ENCODE results near the gene PTPRCAP. TPM values are rescaled to one million over a fixed set of nuclear protein-coding genes. Genes with fewer than 3 reads are reported as not detected.
A peak's percentile ranks its signal among the peaks of the same experiment; 100 is the strongest.
"Not testable (repeated sequence)": the region's sequence is repeated elsewhere in the genome, so short reads cannot be mapped to it uniquely, and the experiment has no call there.

The PTPRCAP gene
- polyA plus RNA-seq, 3 donors = 0.85 to 2.6 (median 1.9) TPM

- DNase-seq (ENCODE audit: low read depth in 3 of 3, low spot score in 2 of 3) = no peak
These were observed 24.8 kb downstream of the PTPRCAP start for GRCh38 chr11:67412495-67413179.

- no peak for DNase-seq (ENCODE audit: low read depth in 3 of 3, low spot score in 2 of 3)
These were observed 25.7 kb downstream of the PTPRCAP start for GRCh38 chr11:67411785-67412152.

DNA sequence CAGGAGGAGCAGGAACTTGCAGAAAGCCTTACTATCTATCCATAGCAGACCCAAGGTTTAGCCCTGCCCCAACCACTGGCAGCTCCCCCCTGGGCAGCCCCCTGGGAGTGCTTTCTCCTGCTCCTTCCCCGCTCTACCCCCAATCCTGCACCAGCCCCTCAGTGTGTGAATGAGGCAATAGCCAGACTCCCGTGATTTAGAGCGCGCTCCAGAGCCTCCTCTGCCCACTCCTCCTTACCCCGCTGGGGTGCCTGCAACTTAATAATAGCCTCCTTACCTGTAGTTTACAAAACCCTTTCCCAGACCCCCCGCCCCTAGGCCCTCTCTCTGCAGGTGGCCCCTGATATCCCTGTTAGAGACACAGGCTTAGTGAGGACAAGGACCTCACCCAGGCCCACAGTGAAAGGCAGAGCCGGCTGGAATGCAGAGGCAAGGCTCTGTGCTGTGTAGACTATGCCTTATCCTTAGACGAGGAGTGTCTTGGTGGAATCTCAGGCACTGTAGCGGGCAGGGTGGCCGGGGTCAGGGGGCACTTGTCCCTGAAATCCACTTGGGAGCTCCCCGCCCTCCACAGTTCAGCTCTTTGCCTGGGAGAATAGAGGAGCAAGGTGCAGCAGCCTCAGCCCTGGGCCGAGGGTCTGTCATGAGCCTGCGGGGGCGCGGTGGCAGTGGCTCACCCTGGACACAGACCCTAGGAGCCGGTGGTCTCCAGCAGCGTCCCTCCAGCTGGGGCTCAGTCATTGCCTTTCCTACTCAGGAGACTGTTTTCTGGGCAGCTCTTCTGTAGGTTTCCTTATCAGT lies 26.3 kb downstream of the PTPRCAP start:
- DNase-seq (ENCODE audit: low read depth in 3 of 3, low spot score in 2 of 3) = no peak

DNA sequence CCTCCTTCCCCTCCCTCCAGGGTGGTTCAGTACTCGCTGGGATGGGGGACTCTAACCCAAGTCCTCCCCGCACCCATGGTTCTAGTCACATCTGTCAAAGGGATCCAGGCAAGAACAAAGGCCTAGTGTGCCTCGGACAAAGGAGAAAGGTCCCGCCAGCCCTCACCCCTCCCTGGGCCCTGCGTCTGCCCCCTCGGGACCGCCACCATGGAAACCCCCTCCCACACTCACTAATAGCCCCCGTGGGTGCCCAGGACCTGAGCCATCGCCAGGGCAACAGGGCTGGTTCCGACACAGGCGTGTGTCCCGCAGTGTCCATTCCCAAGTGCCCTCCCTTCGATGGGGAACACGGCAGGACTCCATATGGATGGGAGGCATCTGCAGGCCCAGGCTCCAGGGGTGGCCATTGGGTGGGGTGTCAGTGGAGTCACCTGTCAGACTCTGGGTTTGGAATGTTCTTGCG lies 27.1 kb downstream of the PTPRCAP start:
- DNase-seq (ENCODE audit: low read depth in 3 of 3, low spot score in 2 of 3) = no peak

DNA sequence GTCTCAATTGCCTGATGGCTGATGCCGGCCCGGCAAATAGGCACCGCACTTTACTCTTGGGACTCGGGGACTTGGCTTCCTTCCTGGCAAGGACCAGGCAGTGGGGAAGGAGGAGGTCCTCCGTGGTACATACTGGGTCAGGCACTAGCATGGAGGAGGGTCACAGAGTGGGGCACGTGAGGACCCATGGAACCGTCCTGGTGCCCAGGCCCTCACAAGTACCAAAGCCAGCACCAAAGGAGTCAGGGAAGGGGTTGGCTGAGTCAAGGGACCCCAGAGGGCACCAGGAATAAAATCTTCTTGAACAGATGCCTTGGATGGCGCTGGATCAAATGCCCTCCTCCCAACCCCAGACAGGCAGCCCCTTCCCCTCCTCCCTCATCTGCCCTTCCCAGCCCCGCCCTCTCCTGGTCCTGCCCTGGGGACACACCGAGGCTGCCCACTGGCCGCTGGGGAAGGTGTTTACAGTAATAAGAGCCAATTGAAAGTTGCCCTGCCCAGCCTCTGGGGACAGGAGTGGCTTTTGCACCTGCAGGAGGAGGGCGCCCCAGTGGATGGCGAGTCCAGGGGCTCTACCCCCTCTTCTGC lies 27.6 kb downstream of the PTPRCAP start:
- no peak for DNase-seq (ENCODE audit: low read depth in 3 of 3, low spot score in 2 of 3)

DNA sequence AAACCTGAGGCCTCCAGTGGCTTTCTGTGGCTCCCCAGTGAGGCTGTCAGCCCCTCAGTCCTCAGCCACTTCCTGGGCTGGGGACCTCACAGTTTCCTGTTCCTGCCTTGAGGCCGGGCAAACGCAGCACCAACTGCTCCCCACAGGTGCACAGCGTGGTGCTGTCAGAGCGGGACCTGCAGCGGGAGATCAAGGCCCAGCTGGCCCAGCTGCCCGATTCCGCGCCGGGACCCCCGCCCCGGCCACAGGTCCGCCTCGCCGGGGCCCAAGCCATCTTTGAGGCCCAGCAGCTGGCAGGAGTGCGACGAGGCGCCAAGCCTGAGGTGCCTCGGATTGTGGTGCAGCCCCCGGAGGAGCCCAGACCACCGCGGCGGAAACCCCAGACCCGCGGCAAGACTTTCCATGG lies 28.2 kb downstream of the PTPRCAP start:
- DNase-seq (ENCODE audit: low read depth in 3 of 3, low spot score in 2 of 3) = no peak

GRCh38 chr11:67408437-67409200 lies 28.9 kb downstream of the PTPRCAP start:
- no peak for DNase-seq (ENCODE audit: low read depth in 3 of 3, low spot score in 2 of 3)

DNA sequence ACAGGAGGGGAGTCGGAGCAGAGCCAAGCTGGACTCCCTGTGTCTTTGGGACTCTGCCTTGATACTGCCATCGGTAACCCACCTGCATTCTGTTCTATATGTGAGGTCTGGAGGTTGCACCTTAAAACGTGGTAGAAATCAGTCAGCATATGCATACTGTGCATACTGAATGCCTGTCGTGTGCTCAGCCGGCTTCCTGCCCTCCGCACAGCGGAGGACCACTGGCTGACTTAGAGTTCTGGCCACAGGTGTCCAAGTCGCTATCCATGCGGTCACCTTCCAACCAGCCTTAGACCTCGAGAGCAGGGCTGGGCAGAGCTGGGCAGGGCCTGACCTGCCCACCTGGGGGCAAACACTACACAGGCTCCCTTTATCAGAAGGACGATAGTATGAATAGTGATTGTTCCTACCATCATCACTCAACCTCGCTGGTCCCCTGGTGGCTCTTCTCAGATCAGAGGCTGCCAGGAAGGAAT lies 29.8 kb downstream of the PTPRCAP start:
- DNase-seq (ENCODE audit: low read depth in 3 of 3, low spot score in 2 of 3) = no peak

- DNase-seq (ENCODE audit: low read depth in 3 of 3, low spot score in 2 of 3) = no peak
These were observed 30.4 kb downstream of the PTPRCAP start for GRCh38 chr11:67406969-67407687.

GRCh38 chr11:67406420-67406968 lies 31.0 kb downstream of the PTPRCAP start:
- no peak for DNase-seq (ENCODE audit: low read depth in 3 of 3, low spot score in 2 of 3)

DNA sequence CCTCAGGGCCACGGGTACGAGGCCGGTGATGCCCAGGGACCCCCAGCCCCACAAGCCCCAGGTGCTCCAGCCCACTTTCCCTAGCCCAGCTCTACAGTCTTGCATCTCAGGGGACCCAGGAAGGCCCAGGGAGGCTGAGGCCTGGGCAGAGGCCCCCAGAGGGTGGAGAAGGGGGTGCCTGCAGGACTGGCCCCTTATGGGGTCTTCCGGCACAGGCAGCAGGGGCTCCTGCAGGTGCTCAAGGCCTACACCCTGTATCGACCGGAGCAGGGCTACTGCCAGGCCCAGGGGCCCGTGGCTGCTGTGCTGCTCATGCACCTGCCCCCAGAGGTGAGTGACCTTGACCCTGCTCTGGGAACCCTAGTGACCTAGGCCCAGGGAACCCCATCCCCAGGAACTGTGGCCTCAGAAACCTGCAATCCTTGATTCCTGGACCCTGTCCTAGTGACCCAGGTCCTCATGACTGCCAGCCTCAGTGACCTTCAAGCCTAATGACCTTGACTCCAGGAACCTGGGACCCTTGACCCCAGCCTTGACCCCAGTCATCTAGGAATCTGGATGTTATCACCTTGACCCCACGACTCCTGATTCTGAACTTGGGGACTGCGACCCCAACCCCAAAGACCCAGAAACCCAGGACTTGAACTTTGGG lies 31.7 kb downstream of the PTPRCAP start:
- DNase-seq (ENCODE audit: low read depth in 3 of 3, low spot score in 2 of 3) = no peak

GRCh38 chr11:67405196-67405567 lies 32.3 kb downstream of the PTPRCAP start:
- DNase-seq (ENCODE audit: low read depth in 3 of 3, low spot score in 2 of 3) = no peak

- DNase-seq (ENCODE audit: low read depth in 3 of 3, low spot score in 2 of 3) = no peak
These were observed 32.8 kb downstream of the PTPRCAP start for GRCh38 chr11:67404515-67405195.

GRCh38 chr11:67403085-67403484 lies 34.4 kb downstream of the PTPRCAP start:
- DNase-seq (ENCODE audit: low read depth in 3 of 3, low spot score in 2 of 3) = not testable (repeated sequence)

- DNase-seq (ENCODE audit: low read depth in 3 of 3, low spot score in 2 of 3) = not testable (repeated sequence)
These were observed 35.2 kb downstream of the PTPRCAP start for GRCh38 chr11:67402192-67402839.

- peak in 1 of 3 donors; percentile 72 for DNase-seq (ENCODE audit: low read depth in 3 of 3, low spot score in 2 of 3)
These were observed 35.8 kb downstream of the PTPRCAP start, which contains the start of gene PPP1CA for GRCh38 chr11:67401495-67402191. Gene PPP1CA, minus strand, starts transcription at chr11:67401858. Its CDS starts 76 bp downstream, at chr11:67401782.

- DNase-seq (ENCODE audit: low read depth in 3 of 3, low spot score in 2 of 3) = no peak
These were observed 36.5 kb downstream of the PTPRCAP start for GRCh38 chr11:67400942-67401494.
